A549 (cell line): Measurements from ENCODE around the gene POLR1B.

Experiments used
- CHD4 ChIP-seq: fragments of 200-600 bp; sonication (generic); IDR thresholded peaks from 2 replicates; pipeline ENCODE4 v1.6.1; 2016; ENCODE audit warnings: antibody characterized with exemption, mild to moderate bottlenecking, borderline replicate concordance
- JUN ChIP-seq, 2 experiments: fragments of >200 bp; sonication (Bioruptor Twin); formaldehyde crosslinking; IDR thresholded peaks; 2 replicates in 1 of 2; 3 replicates in 1 of 2; pipeline ENCODE4 v1.6.1; 2016 to 2017
- KDM5A ChIP-seq: fragments of 200-600 bp; sonication (generic); IDR thresholded peaks from 2 replicates; pipeline ENCODE4 v1.6.1; 2016; ENCODE audit warnings: antibody characterized with exemption, mild to moderate bottlenecking
- NPAS2 ChIP-seq: fragments of 250-450 bp; sonication (Bioruptor Pico); IDR thresholded peaks from 2 replicates; pipeline ENCODE4 v1.8.0; 2022; ENCODE audit warnings: mild to moderate bottlenecking, moderate library complexity, borderline replicate concordance
- POLR2A ChIP-seq: IDR thresholded peaks from 2 replicates; pipeline ENCODE4 v1.6.1; 2012; ENCODE audit warnings: mild to moderate bottlenecking, low read length
- RFX5 ChIP-seq: fragments of 450-650 bp; IDR thresholded peaks from 2 replicates; pipeline ENCODE4 v1.7.1; 2014; ENCODE audit warnings: antibody characterized with exemption, mild to moderate bottlenecking, moderate library complexity
- SMC3 ChIP-seq: fragments of >200 bp; sonication (Bioruptor Twin); formaldehyde crosslinking; IDR thresholded peaks from 3 replicates; pipeline ENCODE4 v1.6.1; 2018; ENCODE audit warnings: inconsistent platforms
- TF ChIP-seq, protein P1 (sequence below): fragments of >200 bp; sonication (Bioruptor Twin); formaldehyde crosslinking; IDR thresholded peaks from 3 replicates; pipeline ENCODE4 v1.6.1; 2016
- TF ChIP-seq, protein P2 (sequence below): IDR thresholded peaks from 2 replicates; pipeline ENCODE4 v1.6.1; 2012
- TF ChIP-seq, protein P3 (sequence below): fragments of >200 bp; sonication (Bioruptor Twin); formaldehyde crosslinking; IDR thresholded peaks from 3 replicates; pipeline ENCODE4 v1.5.1; 2016
- TF ChIP-seq, protein P4 (sequence below): fragments of 450-650 bp; IDR thresholded peaks from 2 replicates; pipeline ENCODE4 v1.6.1; 2014; ENCODE audit warnings: antibody characterized with exemption
- TF ChIP-seq, protein P5 (sequence below): fragments of 200-600 bp; sonication (generic); IDR thresholded peaks from 2 replicates; pipeline ENCODE4 v1.6.1; 2016; ENCODE audit warnings: antibody characterized with exemption, mild to moderate bottlenecking, moderate library complexity
- TF ChIP-seq, protein P6 (sequence below): IDR thresholded peaks from 2 replicates; pipeline ENCODE4 v1.6.1; 2012

DNA sequence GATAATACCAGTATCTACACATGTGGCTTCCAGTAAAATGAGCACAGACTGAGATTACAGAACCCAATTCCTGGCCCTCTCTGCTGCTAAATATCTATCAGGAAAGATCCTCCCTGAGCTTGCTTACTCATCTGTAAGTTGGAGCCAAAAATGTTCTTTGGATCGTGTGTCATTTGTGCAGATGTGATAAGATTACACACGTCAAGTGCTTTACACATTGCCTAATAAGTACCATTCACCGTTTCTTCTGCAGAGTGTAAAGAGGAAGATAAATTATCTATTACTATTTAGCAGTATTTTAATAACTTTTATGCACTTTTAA is 80.2 kb downstream of the POLR1B start:
- TF ChIP-seq, protein P1, sequence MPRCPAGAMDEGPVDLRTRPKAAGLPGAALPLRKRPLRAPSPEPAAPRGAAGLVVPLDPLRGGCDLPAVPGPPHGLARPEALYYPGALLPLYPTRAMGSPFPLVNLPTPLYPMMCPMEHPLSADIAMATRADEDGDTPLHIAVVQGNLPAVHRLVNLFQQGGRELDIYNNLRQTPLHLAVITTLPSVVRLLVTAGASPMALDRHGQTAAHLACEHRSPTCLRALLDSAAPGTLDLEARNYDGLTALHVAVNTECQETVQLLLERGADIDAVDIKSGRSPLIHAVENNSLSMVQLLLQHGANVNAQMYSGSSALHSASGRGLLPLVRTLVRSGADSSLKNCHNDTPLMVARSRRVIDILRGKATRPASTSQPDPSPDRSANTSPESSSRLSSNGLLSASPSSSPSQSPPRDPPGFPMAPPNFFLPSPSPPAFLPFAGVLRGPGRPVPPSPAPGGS = no peak
- TF ChIP-seq KDM5A (no peak), CHD4 (no peak), POLR2A (no peak), SMC3 (no peak), JUN (IDR thresholded peaks at IDR 0.05) (no peak), NPAS2 (CRISPR knock-in tag) (no peak), RFX5 (no peak)
- TF ChIP-seq, protein P2, sequence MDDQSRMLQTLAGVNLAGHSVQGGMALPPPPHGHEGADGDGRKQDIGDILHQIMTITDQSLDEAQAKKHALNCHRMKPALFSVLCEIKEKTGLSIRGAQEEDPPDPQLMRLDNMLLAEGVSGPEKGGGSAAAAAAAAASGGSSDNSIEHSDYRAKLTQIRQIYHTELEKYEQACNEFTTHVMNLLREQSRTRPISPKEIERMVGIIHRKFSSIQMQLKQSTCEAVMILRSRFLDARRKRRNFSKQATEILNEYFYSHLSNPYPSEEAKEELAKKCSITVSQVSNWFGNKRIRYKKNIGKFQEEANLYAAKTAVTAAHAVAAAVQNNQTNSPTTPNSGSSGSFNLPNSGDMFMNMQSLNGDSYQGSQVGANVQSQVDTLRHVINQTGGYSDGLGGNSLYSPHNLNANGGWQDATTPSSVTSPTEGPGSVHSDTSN = no peak
- TF ChIP-seq, protein P3, sequence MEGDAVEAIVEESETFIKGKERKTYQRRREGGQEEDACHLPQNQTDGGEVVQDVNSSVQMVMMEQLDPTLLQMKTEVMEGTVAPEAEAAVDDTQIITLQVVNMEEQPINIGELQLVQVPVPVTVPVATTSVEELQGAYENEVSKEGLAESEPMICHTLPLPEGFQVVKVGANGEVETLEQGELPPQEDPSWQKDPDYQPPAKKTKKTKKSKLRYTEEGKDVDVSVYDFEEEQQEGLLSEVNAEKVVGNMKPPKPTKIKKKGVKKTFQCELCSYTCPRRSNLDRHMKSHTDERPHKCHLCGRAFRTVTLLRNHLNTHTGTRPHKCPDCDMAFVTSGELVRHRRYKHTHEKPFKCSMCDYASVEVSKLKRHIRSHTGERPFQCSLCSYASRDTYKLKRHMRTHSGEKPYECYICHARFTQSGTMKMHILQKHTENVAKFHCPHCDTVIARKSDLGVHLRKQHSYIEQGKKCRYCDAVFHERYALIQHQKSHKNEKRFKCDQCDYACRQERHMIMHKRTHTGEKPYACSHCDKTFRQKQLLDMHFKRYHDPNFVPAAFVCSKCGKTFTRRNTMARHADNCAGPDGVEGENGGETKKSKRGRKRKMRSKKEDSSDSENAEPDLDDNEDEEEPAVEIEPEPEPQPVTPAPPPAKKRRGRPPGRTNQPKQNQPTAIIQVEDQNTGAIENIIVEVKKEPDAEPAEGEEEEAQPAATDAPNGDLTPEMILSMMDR = no peak
- TF ChIP-seq, protein P4, sequence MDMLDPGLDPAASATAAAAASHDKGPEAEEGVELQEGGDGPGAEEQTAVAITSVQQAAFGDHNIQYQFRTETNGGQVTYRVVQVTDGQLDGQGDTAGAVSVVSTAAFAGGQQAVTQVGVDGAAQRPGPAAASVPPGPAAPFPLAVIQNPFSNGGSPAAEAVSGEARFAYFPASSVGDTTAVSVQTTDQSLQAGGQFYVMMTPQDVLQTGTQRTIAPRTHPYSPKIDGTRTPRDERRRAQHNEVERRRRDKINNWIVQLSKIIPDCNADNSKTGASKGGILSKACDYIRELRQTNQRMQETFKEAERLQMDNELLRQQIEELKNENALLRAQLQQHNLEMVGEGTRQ = no peak
- TF ChIP-seq, protein P5, sequence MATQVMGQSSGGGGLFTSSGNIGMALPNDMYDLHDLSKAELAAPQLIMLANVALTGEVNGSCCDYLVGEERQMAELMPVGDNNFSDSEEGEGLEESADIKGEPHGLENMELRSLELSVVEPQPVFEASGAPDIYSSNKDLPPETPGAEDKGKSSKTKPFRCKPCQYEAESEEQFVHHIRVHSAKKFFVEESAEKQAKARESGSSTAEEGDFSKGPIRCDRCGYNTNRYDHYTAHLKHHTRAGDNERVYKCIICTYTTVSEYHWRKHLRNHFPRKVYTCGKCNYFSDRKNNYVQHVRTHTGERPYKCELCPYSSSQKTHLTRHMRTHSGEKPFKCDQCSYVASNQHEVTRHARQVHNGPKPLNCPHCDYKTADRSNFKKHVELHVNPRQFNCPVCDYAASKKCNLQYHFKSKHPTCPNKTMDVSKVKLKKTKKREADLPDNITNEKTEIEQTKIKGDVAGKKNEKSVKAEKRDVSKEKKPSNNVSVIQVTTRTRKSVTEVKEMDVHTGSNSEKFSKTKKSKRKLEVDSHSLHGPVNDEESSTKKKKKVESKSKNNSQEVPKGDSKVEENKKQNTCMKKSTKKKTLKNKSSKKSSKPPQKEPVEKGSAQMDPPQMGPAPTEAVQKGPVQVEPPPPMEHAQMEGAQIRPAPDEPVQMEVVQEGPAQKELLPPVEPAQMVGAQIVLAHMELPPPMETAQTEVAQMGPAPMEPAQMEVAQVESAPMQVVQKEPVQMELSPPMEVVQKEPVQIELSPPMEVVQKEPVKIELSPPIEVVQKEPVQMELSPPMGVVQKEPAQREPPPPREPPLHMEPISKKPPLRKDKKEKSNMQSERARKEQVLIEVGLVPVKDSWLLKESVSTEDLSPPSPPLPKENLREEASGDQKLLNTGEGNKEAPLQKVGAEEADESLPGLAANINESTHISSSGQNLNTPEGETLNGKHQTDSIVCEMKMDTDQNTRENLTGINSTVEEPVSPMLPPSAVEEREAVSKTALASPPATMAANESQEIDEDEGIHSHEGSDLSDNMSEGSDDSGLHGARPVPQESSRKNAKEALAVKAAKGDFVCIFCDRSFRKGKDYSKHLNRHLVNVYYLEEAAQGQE = no peak
- TF ChIP-seq, protein P6, sequence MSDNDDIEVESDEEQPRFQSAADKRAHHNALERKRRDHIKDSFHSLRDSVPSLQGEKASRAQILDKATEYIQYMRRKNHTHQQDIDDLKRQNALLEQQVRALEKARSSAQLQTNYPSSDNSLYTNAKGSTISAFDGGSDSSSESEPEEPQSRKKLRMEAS = no peak
